GM13976 (cell line): ENCODE measurements around the gene SLC26A8.

Experiments used
- DNase-seq: peaks from one replicate; pipeline ENCODE4 v3.0.0; 2012; ENCODE audit warnings: low spot score
- in situ Hi-C: fragments of 300-500 bp; cut with MboI; formaldehyde crosslinking; loops from one replicate; pipeline ENCODE4 v1.12.0; 2022; ENCODE audit warnings: low sequenced_read_pairs, mixed read lengths, inconsistent platforms; ENCODE audit not compliant: unreplicated experiment
- TF ChIP-seq, protein P1 (sequence below): IDR thresholded peaks from 2 replicates; pipeline ENCODE4 v1.5.1; 2012; ENCODE audit warnings: borderline replicate concordance, mild to moderate bottlenecking; ENCODE audit not compliant: insufficient read depth; ENCODE audit errors: extremely low read depth, missing control alignments, control extremely low read depth

SLC26A8 gene

GRCh38 chr6:36023996-36024795 is at the start of gene SLC26A8:
Gene SLC26A8, minus strand, starts transcription at chr6:36024641. Its CDS starts 4,934 bp downstream, at chr6:36019707.
- TF ChIP-seq, protein P1, sequence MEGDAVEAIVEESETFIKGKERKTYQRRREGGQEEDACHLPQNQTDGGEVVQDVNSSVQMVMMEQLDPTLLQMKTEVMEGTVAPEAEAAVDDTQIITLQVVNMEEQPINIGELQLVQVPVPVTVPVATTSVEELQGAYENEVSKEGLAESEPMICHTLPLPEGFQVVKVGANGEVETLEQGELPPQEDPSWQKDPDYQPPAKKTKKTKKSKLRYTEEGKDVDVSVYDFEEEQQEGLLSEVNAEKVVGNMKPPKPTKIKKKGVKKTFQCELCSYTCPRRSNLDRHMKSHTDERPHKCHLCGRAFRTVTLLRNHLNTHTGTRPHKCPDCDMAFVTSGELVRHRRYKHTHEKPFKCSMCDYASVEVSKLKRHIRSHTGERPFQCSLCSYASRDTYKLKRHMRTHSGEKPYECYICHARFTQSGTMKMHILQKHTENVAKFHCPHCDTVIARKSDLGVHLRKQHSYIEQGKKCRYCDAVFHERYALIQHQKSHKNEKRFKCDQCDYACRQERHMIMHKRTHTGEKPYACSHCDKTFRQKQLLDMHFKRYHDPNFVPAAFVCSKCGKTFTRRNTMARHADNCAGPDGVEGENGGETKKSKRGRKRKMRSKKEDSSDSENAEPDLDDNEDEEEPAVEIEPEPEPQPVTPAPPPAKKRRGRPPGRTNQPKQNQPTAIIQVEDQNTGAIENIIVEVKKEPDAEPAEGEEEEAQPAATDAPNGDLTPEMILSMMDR: no peak
- in situ Hi-C loops: loop anchor here (10.0 kb wide), 1 partner anchor 181 kb away; no protein-coding TSS in a partner anchor

GRCh38 chr6:36073587-36073986 is 49.1 kb upstream of the SLC26A8 start:
- in situ Hi-C loops: no loop called here
- no peak for DNase-seq
- TF ChIP-seq, protein P1: no peak

More at GRCh38 chr6:36023996-36024795, at the start of gene SLC26A8:
- peak; percentile 25 for DNase-seq

DNA sequence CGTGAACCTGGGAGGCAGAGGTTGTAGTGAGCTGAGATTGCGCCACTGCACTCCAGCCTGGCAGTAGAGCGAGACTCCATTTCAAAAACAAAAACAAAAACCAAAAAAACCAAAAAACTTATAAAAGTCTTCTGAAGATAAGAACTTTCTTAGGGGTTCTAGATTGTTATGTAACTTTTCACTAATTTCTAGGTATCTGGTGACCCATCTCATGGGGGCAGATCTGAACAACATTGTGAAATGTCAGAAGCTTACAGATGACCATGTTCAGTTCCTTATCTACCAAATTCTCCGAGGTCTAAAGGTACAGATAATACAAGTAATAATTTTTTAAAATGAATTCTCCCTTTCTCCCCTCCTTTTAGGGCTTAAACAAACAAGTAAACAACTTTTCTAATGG is 48.2 kb upstream of the SLC26A8 start:
- TF ChIP-seq, protein P1: no peak
- in situ Hi-C loops: no loop called here
- no peak for DNase-seq

DNA sequence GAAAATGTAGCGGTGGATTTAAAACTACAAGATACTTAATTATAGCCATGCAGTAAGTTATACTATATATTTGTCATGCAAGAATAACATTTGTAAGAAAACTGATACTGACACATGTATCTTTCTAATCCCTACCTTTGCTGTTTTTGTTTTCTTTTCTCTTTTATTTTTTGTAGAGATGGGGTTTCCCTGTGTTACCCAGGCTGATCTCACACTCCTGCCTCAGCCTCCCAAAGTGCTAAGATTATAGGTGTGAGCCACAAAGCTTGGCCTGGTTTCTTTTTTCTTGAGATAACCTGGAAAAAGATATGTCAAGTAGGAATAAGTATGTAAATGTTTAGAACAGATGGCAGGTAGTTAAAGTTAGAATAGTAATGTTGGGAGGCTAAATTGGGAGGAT is 47.3 kb upstream of the SLC26A8 start:
- in situ Hi-C loops: no loop called here
- TF ChIP-seq, protein P1: no peak
- no peak for DNase-seq

DNA sequence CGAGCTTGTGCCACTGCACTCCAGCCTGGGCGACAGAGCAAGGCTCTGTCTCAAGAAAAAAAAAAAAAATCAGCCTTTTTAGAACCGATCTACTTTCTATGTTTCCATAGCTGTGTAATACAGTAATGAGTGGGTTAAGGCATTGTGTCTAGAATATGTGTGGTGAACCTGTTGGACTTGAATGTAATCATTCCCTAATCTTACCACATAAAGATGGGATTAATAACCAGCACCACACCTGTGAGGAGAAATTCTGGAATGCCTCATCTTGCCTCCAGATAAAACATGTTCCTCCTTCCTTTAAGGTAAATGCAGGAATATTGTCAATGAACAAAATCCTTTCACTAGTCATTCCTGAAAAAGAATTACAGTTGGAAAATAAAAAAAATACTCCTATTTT is 46.8 kb upstream of the SLC26A8 start:
- in situ Hi-C loops: no loop called here
- TF ChIP-seq, protein P1: no peak

DNA sequence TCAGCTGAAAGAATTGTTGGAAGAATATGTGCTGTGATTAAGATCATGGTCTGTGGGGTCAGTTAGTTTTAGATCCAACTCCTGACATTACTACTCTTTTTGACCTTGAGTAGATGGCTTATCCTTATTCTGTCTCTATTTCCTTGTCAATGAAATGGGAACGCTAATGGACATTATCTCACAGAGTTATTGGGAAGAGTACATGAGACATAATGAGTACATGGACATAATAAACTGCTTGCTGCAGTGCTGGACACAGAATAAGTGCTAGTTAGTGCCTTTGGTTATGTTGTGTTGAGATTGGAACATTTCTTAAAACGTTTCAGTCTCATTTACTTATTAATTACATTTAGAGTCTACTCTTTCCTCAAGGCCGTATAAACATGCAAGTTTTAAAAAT is 45.8 kb upstream of the SLC26A8 start:
- TF ChIP-seq, protein P1: no peak
- in situ Hi-C loops: no loop called here

More for the DNA sequence above, 46.8 kb upstream of the SLC26A8 start:
- DNase-seq: no peak

More for the DNA sequence above, 45.8 kb upstream of the SLC26A8 start:
- no peak for DNase-seq
